CD4-positive, alpha-beta T cell treated with Interleukin-15 for 4 hours (primary cell): Measurements from ENCODE around the gene NPDC1.
"Not testable (repeated sequence)": the region's sequence is repeated elsewhere in the genome, so short reads cannot be mapped to it uniquely, and the experiment has no call there.

Experiments
- DNase-seq: peaks from one replicate; pipeline ENCODE4 v3.0.0-alpha.2; 2020; ENCODE audit warnings: low spot score

NPDC1 gene

DNA sequence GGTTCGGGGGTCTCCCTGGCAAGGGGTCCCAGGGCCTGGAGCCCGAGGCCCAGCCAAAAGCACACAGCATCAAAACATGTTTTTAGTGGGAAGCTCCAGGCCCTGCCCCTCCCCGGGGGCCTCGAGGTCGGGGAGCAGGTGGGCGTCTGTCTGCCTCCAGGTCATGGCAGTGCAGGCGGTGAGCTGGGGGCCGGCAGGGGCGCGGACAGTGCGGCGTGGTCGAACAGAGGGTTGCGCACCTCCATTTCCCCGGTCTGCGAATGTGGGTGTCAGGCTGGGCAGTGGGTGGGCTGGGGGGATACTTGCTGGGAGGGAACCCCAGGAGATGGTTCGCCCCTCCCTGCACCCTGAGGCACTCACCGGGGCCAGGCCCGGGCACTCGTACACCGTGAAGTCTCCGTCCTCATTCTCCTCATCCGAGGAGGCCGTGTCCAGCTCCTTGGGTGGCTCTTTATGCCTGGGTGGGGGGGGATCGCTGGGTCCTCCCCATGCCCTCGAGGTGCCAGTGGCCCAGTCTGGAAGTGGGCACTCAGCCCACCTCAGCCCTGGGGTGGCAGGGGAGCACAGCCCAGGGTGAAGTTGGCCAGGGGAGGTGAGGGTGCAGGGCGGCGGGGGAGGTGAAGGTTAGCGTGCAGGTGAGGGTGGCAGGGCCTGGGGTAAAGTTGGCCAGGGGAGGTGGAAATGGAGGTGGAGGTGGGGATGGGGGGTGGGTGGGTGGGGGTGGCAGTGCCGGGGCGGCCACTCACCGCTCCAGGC, 6.2 kb downstream of the NPDC1 start:
- no peak for DNase-seq

DNA sequence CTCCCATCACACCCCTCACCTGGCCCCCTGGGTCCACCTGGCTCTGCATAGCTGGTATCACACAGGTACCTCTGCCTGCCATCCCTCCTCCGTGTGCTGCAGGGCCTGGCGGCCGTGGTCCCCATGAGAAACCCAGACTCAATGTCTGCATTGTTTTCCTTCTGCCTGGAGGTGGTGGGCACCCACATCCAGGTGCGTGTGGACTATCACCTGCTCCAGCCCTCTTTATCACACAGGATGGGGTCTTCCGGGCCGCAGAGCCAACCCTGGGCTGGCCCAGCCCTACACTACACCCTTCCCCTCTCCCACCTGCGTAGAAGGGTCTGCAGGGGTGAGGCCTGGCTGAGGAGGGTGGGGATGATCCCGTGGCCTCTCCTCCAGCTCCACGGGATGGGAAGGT, 7.1 kb downstream of the NPDC1 start:
- DNase-seq = no peak

DNA sequence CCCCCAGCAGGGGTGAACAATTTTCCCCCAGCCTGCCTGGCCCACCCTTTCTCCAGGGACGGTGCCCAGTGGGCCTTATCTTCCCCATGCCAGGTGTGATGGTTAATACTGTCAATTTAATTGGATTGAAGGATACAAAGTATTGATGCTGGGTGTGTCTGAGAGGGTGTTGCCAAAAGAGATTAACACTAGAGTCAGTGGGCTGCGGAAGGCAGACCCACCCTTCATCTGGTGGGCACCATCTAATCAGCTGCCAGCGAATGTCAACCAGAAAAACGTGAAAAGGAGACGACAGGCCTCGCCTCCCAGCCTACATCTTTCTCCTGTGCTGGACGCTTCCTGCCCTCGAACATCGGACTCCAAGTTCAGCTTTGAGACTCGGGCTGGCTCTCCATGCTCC, 8.5 kb downstream of the NPDC1 start:
- DNase-seq = no peak

DNA sequence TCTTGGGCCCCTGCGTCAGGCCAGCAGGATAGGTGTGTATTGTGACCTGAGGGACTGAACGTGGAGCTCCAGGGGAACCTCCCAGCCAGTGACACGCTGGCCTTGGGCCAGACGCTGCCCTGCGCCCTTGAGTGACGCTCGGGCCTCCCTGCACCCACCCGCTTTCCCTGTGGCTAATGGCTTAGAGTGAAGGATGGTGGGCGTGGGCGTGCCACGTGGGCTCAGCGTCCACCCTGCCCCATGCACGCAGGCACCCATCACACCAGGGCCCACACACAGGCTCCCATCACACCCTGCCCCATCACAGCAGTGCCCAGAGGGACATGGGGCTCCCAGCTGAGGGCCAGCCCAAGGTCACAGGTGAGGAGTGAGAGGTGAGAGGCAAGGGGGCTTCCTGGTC, 8.9 kb downstream of the NPDC1 start:
- no peak for DNase-seq

DNA sequence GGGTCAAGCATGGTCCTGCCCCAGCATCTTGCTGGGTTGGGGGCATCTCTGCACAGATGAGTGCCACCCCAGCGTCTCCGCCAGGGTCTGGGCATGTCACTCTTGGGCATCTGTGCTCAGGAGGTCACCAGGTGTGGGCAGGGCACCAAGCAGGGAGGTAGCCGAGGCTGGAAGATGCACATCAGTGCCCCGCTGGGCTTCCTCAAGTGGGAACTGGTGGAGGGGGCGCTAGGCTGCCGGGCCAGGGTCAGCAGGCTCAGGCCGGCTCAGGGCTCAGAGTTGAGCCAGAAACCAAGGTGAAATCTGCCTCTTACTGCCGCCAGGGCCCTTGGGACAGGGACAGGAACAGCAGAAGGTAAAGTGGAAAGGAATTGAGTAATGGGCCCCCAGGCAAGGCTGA, 10.0 kb downstream of the NPDC1 start:
- no peak for DNase-seq

DNA sequence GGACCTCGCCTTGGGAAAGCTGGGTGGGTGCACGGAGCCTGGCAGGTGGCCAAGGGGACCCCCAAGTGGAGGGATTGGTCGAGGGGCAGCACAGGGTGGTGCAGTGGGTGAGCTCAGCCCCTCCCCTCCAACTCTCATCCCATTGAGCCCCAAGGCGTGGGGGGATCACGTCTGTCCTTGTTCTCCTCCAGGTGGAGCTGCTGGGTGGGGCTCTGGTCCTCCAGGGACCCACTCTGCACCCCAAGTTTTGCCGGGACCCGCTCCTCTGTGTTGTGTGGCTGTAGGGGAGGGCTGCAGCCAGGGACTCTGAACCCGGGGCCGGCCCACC, 10.5 kb downstream of the NPDC1 start:
- DNase-seq = no peak

DNA sequence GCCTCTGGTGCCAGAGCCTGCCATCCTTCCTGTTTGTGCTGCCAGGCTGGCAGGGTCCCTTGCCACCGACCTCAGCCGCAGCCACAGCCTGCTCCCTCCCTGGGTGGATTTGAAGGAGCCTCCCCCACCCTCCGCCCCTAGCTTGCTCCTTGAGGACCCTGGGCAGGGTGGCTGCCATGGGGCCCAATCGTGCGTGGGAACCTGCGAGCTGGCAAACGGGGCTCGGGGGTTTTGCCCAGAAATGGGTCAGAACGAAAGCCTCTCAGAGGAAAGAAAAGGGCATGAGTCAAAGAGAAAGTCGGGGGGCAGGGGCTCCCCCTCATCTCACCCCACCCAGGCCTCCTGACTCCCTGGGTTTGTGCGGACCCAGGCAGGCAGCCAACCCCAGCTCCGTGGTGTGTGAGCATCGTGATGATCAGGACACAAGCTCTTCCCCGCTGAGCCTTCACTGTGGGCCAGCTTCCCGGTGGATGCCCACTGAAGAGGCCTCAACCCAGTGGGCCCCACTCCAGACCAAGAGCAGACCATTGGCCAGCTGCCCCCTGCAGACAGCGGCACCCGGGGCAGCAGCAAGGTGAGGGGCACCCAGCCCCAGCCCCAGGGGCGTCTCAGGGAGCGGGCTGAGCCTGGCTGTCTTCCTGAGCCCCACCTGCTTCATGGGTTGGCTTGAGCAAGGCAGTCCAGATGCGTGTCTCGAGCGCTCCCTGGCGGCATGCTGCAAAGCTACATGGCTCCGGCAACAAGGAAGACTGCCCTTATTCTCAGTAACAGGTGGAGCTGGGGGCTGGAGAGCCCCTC, 11.1 kb downstream of the NPDC1 start:
- DNase-seq = peak; percentile 87

DNA sequence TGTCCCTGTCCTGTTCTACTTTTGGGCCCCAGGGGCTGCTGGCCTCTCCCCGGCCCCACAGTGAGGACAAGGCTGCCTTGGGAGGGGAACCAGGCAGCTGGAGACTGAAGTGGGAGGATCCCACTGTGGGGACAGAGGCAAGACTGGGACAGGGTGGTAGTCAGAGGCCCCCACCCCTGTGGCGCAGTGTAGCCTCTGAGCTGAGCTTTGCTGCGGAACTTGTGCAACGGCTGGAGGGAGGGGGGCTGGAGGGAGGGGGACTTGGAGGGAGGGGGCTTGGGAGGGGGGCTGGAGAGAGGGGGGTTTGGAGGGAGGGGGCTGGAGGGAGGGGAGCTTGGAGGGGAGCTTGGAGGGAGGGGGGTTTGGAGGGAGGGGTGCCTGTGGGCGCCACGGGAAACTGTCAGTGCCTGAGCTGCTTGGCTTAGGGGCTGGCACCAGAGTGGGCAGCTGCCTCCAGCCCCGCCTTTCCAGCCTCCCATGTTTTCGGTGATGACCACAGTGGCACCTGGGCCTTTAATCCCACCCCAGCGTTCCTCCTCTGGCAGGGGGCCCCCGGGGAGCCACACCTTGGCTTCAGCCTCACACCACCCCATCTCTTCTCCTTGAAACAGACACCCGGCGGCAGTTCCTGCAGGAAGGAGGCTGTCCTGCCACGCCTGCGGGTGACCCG, 11.8 kb downstream of the NPDC1 start:
- DNase-seq = no peak

DNA sequence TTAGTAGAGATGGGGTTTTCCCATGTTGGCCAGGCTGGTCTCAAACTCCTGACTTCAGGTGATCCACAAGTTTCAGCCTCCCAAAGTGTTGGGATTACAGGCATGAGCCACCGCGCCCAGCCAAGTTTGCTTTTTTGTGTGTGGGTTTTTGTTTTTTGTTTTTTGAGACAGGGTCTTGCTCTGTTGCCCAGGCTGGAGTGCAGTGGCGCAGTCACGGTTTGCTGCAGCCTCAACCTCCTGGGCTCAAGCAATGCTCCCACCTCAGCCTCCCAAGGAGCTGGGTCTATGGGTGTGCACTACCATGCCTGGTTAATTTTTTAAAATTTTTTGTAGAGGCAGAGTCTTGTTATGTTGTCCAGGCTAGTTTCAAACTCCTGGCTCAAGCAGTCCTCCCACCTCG, 12.5 kb downstream of the NPDC1 start:
- not testable (repeated sequence) for DNase-seq

DNA sequence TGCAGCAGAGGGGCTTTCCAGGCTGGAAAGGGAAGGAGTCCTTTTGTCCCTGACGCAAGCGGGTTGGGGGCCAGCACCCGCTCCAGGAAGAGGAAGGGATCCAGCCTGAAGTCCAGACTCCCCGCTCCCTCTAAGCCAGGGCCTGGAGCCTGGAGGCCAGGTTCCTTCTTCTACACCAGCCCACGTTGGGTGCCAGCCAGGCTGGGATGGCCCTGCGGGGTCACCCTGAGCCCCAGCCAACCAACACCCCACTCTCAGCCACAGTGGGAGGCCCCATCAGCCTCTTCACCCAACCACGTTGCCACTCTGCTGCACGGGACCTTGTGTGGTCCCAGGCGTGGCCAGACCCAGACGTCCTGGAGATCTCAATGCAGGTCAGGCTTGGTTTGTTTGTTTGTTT, 13.1 kb downstream of the NPDC1 start:
- peak; percentile 30 for DNase-seq

DNA sequence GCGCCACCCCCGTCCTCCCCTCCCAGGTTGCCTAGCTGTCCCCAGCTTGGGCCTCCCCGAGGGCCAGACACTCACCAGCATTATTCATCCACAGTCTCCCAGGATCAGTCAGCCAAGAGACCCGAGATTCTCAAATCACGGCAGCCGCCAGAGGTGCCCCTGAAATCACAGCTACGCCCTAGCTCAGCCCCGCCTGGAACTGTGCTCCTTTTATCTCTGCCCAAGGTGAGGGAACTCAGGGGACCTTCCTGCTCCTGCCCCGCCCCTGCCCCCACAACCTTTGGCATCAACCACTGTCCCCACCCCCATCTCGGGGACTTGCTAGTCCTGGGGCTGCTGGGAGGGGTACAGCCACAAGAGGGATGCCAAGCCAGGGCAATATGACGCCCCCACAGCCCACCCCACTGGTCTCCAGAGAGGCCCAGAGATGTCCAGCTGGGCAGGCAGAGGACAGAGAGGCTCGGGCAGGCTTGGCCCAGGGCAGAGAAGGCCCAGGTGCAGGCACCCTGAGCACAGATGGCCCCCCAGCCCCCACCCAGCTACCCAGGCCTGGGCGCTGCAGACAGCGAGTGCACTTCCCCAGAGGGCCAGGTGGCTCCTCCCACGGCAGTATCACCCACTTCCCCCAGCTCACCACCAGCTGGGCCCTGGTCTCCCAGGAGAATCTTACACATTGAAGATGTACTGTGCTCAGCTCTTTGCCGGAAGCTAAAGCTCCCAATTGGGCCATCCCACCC, 13.9 kb downstream of the NPDC1 start, which contains the start of gene FUT7:
Gene FUT7 (minus strand): TSS at position 185 of the 737 bp plus-strand sequence. CDS start 97 bp downstream, at position 88.
- peak; percentile 31 for DNase-seq

DNA sequence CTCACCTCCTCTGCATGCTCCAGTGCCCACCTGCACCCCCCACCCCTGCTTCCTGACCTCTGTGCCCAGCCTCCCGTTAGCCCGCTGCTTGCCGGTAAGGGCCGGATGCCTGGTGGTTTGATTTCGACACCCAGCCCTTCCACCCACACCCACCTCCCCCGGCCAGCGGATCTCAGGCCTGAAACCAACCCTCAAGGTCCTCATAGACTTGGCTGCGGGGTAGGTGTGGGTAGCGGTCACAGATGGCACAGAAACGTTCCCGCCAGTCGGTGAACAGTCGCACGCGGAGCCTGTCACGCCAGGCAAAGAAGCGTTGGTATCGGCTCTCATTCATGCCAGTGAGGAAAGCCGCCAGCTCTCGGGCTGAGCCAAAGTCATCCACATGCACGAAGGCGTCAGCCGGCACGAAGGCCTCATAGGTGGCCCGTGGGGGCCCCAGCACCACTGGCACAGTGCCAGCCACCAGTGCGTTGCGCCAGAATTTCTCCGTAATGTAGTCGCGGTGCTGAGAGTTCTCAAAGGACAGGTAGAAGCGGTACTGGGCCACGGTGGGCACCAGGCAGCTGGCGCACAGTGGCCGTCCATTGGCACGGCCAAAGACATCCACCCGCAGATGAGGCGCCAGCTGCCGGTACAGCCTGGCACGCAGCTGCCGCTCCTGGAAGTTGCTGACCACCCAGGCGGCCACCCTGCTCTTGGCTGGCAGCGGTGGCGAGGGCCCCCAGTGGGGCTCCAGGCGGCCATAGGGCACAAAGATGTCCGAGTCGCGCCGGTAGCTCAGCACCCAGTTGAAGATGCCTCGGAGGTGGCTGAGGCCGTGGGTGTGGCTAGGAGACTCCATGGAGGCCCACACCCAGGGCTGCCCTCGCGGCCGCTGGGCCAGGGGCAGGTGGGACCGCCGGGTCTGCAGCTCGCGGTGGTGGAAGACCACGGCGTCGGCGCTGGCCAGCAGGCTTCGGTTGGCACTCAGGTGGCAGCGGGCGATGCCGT, 15.1 kb downstream of the NPDC1 start:
- no peak for DNase-seq

DNA sequence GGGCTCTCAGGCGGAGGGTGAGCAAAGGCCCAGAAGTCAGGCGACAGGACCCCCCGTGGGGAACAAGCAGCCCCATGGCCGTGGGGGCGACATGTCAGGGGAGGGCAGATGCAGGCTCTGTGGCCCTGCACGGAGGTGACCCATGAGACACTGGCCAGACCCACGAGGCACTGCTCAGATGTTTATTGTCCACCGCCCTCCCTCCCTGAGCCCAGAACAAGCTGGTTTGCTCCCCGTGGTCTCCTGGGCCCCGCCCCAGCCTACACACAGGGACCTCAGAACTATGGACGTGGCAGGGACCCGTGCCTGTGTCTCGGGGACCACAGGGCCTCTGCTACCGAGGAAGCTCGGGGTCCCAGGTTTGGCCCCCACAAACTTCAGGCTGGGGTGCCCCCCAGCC, 16.0 kb downstream of the NPDC1 start:
- DNase-seq = no peak

DNA sequence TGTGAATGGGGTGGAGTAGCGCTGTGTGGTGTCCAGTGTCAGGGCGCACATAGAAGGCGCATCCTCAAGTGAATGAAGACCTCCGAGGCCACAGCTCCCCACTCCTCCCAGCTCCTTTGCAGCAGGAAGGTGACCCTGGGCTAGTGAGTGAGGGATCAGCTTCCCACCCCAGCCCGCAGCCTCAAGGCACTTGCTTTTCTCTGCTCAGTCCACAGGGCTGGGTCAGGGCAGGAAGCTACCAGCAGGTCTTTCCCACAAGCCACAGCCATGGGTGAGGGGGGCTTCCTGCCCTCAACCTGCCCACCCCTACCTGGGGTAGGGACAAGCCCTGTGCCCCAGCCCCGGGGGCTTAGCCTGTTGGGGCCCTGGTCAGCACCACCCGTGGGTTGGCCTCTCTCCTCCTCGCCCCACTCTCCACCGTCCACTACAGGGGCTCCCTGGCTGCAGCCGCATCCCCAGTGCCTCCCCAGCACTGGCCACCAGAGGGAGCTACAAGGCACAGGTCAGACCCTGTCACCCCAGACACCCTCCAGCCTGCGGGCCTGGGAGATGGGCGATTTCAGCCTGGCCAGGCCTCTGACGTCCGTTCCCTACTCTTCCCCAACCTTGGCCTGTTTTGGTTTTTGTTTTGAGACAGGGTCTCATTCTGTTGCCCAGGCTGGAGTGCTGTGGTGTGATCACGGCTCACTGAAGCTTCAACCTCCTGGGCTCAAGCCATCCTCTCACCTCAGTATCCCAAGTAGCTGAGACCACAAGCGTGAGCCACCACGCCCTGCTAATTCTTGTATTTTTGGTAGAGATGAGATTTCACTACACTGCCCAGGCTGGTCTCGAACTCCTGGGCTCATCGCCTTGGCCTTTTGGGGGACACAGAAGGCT, 16.7 kb downstream of the NPDC1 start:
- peak; percentile 68 for DNase-seq

DNA sequence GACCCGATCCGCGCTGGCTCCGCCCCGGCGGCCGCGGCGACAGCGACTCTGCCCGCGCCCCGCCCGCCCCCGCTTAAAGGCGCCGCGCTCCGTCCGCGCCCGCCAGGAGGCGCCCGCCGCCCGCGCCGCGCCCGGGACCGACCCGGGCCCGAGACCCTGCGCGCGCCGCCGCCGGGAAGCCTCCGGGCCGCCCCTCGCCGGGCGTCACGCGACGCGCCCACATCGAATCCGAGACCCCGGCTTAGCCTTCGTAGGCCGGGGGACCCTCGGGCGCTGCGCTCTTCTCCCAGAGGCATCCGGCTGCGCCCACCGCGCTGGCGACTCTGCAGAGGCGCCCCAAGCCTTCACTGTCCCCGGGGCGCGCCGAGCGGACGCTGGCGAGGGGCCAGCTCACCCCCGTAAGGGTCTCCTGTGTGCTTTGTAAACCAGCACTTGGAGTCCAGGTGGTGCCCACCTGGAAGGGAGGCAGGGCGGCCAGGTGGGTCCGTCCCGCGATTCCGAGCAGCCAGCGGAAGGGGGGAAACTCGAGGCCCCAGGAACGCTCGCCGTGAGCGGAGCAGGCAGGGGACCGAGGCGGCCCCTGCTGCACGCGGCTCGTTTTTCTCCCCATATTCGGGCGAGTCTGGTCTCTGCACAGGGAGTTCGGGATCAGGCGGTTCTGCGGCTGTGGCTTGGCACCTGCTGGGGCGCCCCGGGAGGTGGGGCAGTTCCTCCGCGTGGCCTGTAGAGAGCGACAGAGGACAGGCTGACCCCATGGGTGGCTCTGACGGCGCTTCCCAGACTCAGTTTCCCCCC, 17.5 kb downstream of the NPDC1 start:
- DNase-seq = peak; percentile 62

DNA sequence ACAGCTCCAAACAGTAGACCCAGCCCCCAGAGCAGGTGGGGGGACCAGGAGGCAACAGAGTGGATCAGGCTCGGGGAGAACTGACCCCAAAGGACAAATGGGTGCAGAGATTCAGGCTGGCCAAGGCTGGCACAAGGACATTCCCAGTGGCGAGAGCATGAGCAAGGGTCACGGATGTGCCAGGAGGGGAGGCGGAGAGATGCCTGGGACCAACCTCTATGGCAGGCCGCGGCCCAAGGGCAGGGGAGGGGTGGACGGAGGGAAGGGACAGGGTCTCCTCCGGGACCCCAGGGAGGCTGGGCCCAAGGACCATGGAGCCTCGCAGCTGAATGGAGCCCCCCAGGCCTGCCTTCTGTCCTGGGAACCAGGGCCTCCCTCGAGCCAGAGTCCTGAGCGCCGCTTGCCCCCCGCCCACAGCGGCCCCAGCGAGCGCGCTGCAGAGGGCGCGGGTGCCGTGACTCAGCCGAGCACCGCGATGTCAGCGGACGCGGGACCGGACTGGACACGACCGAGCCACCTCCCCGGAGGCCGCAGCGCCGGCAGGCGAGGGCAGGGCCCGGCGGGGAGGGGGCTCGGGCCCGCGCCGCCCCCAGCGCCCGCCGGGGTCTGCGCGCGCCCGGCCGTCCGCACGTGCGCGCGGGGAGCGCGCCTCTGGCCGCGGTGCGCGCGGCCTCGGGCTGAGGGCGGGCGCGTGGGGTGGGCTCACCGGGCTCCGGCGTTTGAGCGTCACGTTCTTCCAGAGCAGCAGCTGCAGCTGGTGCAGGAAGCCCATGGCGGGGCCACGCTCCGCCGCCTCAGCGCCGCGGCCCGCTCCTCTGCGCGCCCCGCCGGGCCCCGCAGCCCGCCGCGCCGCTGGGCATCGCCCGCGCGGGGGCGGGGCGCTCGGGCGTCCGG, 18.4 kb downstream of the NPDC1 start, which contains the start of gene ABCA2:
Gene ABCA2 (minus strand): TSS at position 869 of the 894 bp plus-strand sequence. CDS start 97 bp downstream, at position 772.
- no peak for DNase-seq

DNA sequence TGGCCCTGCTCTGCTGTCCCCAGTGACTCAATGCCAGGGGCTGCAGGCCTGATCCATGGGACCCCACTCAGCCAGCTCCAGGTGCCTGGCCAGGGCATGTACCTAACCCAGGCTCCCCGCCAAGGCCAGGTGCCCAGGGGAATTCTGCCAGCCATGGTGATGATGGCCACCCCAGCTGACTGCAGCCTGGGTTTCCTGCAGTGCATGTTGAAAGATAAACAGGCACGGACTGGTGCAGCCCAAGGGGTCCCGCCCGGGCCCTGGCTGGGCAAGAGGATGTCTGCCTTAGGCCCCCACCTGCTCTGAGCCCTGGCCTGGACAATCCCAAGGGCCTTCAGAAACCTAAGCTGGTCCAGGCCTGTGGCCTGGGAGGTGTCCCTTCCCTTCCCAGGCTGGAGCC, 19.1 kb downstream of the NPDC1 start:
- DNase-seq = no peak

DNA sequence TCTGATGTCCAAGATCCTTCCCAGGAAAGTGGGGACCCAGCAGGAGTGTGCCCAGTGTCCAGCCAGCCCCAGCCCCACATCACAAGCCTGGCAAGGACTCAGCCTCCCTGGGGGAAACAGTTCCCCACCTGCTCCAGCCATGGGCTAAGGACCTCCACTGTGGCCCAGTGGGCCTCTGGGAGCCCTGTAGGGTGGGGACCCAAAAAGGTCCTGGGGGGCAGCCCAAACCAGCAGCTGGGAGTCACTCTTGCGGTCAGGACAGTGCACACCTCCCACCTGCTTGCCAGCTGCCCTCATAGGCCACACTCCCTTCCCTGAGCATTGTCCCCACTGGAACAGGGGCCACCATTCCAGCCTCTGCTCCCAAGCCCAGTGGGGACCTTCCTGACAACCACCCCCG, 19.6 kb downstream of the NPDC1 start:
- DNase-seq = no peak
